ENCODE results near the gene CBS. TPM values are rescaled to one million over a fixed set of nuclear protein-coding genes. Genes with fewer than 3 reads are reported as not detected.

Gene CBS
- polyA plus RNA-seq, 2 of the 4 experiments (the other 2 are of a cell fraction) = 13.7 to 38.3 TPM

- TF ChIP-seq ELK1 (IDR thresholded peaks at IDR 0.05; ENCODE audit: low read depth, low read length) = no peak
- no peak for TF ChIP-seq RCOR1 (IDR thresholded peaks at IDR 0.05; ENCODE audit: low read depth, low read length)
- ChIA-PET CTCF (no interaction called here), POLR2A (no interaction called here)
- H3K9me3 ChIP-seq = no peaks in the 10 kb centered on the region
- no peak overlapping the region for H3K27ac ChIP-seq
- DNase-seq (ENCODE audit: low read depth in 1 of 2, low spot score in 1 of 2) (no peak), FAIRE-seq (no peak), ATAC-seq (no peak)
- no peaks in the 10 kb centered on the region for H3K4me1 ChIP-seq
- H3K4me3 ChIP-seq = no peak overlapping the region
- H3K4me2 ChIP-seq = no peak overlapping the region
- whole genome bisulfite sequencing (ENCODE audit: missing lambda C conversion rate) = 87% methylated on average over 27 of the region's 27 CpGs
Measured at GRCh38 chr21:43027846-43028731, 47.5 kb downstream of the CBS start.

GRCh38 chr21:43025636-43026180 is 49.9 kb downstream of the CBS start:
- DNase-seq (ENCODE audit: low read depth in 1 of 2, low spot score in 1 of 2) (no peak), FAIRE-seq (no peak), ATAC-seq (no peak)
- no peaks in the 10 kb centered on the region for H3K4me1 ChIP-seq
- CTCF ChIA-PET = no interaction called here
- TF ChIP-seq RCOR1 (IDR thresholded peaks at IDR 0.05; ENCODE audit: low read depth, low read length) = no peak
- no peak for TF ChIP-seq BHLHE40 (IDR thresholded peaks at IDR 0.05; ENCODE audit: low read depth, low read length)
- TF ChIP-seq RAD21 (conservative IDR thresholded peaks at IDR 0.05 in 1 of 2, IDR thresholded peaks at IDR 0.05 in 1 of 2) = no peak
- no peak for TF ChIP-seq TFCP2L1 (CRISPR knock-in tag; IDR thresholded peaks at IDR 0.05)
- no peak for TF ChIP-seq CBX8 (IDR thresholded peaks at IDR 0.05)
- no peak for TF ChIP-seq POLR2AphosphoS2 (conservative IDR thresholded peaks at IDR 0.05; ENCODE audit: low read length)
- no peak for TF ChIP-seq TP53 (CRISPR knock-in tag; IDR thresholded peaks at IDR 0.05)
- no peak for TF ChIP-seq KDM1A (IDR thresholded peaks at IDR 0.05; ENCODE audit: low read depth)
- no peak for TF ChIP-seq POLR2A (IDR thresholded peaks at IDR 0.05; ENCODE audit: low read length)
- no peak for TF ChIP-seq ATOH8 (CRISPR knock-in tag; IDR thresholded peaks at IDR 0.05; ENCODE audit: low read depth)
- TF ChIP-seq MAFK (IDR thresholded peaks at IDR 0.05; ENCODE audit: partially characterized antibody) = no peak
- TF ChIP-seq SREBF2 (IDR thresholded peaks at IDR 0.05) = no peak
- no peak for TF ChIP-seq MAX (IDR thresholded peaks at IDR 0.05)
- no peak for TF ChIP-seq MAZ (IDR thresholded peaks at IDR 0.05; ENCODE audit: borderline replicate concordance, low read depth, low read length)
- no peaks in the 10 kb centered on the region for H3K9me3 ChIP-seq
- no peak overlapping the region for H3K4me2 ChIP-seq
- 87% methylated on average over 6 of the region's 6 CpGs for WGBS (ENCODE audit: missing lambda C conversion rate)
- no peak overlapping the region for H3K27ac ChIP-seq
- POLR2A ChIA-PET = no interaction called here
- H3K4me3 ChIP-seq = no peak overlapping the region

- WGBS (ENCODE audit: missing lambda C conversion rate) = 88% methylated on average over 17 of the region's 17 CpGs
- POLR2A ChIA-PET = no interaction called here
- Histone ChIP-seq H3K4me3 (no peak overlapping the region), H3K4me1 (no peaks in the 10 kb centered on the region), H3K4me2 (no peak overlapping the region), H3K27ac (no peak overlapping the region), H3K9me3 (no peaks in the 10 kb centered on the region)
- FAIRE-seq (no peak), DNase-seq (ENCODE audit: low read depth in 1 of 2, low spot score in 1 of 2) (no peak), ATAC-seq (no peak)
- CTCF ChIA-PET = no interaction called here
- no peak for TF ChIP-seq MAZ (IDR thresholded peaks at IDR 0.05; ENCODE audit: borderline replicate concordance, low read depth, low read length)
- TF ChIP-seq JUNB (IDR thresholded peaks at IDR 0.05) = no peak
- TF ChIP-seq MAX (IDR thresholded peaks at IDR 0.05) = no peak
- TF ChIP-seq ZFP36 (IDR thresholded peaks at IDR 0.05; ENCODE audit: borderline replicate concordance, partially characterized antibody) = no peak
- TF ChIP-seq CHD4 (IDR thresholded peaks at IDR 0.05; ENCODE audit: borderline replicate concordance) = no peak
Measured at GRCh38 chr21:43024439-43025136, 51.0 kb downstream of the CBS start.

Measured in A549 (cell line).